Measurements from ENCODE around the gene CLCN2.

CLCN2 gene

DNA sequence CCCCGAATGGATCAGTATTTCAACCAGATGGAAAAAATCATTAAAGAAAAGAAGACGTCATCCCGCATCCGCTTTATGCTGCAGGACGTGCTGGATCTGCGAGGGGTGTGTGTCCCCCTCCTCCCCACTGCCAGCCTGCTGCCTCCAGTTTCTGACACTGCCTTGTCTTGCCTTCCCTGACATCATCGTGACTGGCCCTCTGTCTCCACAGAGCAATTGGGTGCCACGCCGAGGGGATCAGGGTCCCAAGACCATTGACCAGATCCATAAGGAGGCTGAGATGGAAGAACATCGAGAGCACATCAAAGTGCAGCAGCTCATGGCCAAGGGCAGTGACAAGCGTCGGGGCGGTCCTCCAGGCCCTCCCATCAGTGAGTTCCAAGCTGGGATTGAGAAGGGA lies 36.1 kb downstream of the CLCN2 start:
- no CpG with 5 or more reads among the region's 13 CpGs for WGBS (ENCODE audit: extremely low coverage, insufficient coverage, low lambda C conversion rate)
- no peak overlapping the region for H3K4me2 ChIP-seq (ENCODE audit: low read length)
- H3K56ac ChIP-seq (ENCODE audit: low read length): no peak overlapping the region
- no peak for DNase-seq
- no peak overlapping the region for H2AK5ac ChIP-seq (ENCODE audit: low read length)
- H4K5ac ChIP-seq (ENCODE audit: low read length): no peak overlapping the region
- H3K27me3 ChIP-seq (ENCODE audit: insufficient read depth, low read length, poor library complexity): no peaks in the 10 kb centered on the region
- H4K8ac ChIP-seq (ENCODE audit: low read depth, low read length): no peak overlapping the region
- peaks cover 54% of the 10 kb centered on the region for H3K36me3 ChIP-seq (ENCODE audit: control insufficient read depth, insufficient read depth, low read length)
- H2BK15ac ChIP-seq (replicated peaks; ENCODE audit: low read depth): no peak overlapping the region
- H3K27ac ChIP-seq (ENCODE audit: low read depth, low read length): no peak overlapping the region
- H2BK5ac ChIP-seq (ENCODE audit: low read length): no peak overlapping the region
- H2BK120ac ChIP-seq (ENCODE audit: low read depth, low read length): no peak overlapping the region
- H3K9ac ChIP-seq (ENCODE audit: low read length): no peak overlapping the region
- peaks cover 21% of the 10 kb centered on the region for H3K79me1 ChIP-seq (ENCODE audit: low read length)
- peaks cover 15% of the 10 kb centered on the region for H3K79me2 ChIP-seq (ENCODE audit: control insufficient read depth, insufficient read depth, low read length)
- H3K23ac ChIP-seq (ENCODE audit: low read length): no peak overlapping the region
- no peaks in the 10 kb centered on the region for H3K4me1 ChIP-seq (ENCODE audit: control insufficient read depth, low read depth, low read length)
- no peak overlapping the region for H3K4me3 ChIP-seq (ENCODE audit: low read length)
- H3K4ac ChIP-seq (ENCODE audit: low read depth, low read length): no peak overlapping the region
- H3K18ac ChIP-seq (ENCODE audit: low read length): no peak overlapping the region

DNA sequence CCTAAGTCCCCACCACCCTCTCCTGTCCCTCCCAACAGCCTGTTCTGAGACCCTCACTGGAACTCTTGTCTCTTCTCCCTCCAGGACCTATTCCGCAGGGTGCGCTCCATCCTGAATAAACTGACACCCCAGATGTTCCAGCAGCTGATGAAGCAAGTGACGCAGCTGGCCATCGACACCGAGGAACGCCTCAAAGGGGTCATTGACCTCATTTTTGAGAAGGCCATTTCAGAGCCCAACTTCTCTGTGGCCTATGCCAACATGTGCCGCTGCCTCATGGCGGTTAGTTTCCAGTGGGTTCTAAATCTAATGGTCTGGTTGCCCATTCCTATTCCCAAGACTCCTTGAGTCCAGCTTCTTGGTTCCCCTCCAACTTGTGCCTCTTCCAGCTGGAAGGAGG lies 37.7 kb downstream of the CLCN2 start:
- peaks cover 52% of the 10 kb centered on the region for H3K36me3 ChIP-seq (ENCODE audit: control insufficient read depth, insufficient read depth, low read length)
- WGBS (ENCODE audit: extremely low coverage, insufficient coverage, low lambda C conversion rate): no CpG with 5 or more reads among the region's 8 CpGs
- DNase-seq: no peak

DNA sequence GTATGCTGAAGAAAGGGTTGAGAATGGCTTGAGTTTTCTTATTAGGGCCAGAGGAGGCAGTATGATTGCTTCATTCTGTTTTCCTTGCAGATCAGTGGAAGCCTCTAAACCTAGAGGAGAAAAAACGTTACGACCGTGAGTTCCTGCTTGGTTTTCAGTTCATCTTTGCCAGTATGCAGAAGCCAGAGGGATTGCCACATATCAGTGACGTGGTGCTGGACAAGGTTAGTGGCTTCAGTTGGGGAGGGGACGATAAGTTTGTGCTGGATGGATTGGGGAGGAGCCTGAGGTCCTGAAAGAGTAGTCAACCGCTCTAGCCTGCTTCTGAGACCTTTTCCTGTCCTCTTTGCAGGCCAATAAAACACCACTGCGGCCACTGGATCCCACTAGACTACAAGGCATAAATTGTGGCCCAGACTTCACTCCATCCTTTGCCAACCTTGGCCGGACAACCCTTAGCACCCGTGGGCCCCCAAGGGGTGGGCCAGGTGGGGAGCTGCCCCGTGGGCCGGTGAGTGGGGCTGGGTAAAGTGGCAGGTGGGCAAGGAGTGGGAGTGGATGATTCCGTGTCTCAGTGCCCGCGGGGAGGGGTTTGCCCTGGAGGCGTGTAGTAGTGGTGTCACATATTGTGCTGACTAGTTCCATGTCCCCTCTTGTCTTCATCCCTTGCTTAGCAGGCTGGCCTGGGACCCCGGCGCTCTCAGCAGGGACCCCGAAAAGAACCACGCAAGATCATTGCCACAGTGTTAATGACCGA lies 38.5 kb downstream of the CLCN2 start:
- Histone ChIP-seq H3K4me3 (ENCODE audit: low read length) (no peak overlapping the region), H3K4me1 (ENCODE audit: control insufficient read depth, low read depth, low read length) (no peaks in the 10 kb centered on the region)
- WGBS (ENCODE audit: extremely low coverage, insufficient coverage, low lambda C conversion rate): no CpG with 5 or more reads among the region's 20 CpGs

More for the DNA sequence above, 37.7 kb downstream of the CLCN2 start:
- Histone ChIP-seq H3K4me1 (ENCODE audit: control insufficient read depth, low read depth, low read length) (no peaks in the 10 kb centered on the region), H3K56ac (ENCODE audit: low read length) (no peak overlapping the region), H3K4me3 (ENCODE audit: low read length) (no peak overlapping the region), H3K27ac (ENCODE audit: low read depth, low read length) (no peak overlapping the region), H3K27me3 (ENCODE audit: insufficient read depth, low read length, poor library complexity) (no peaks in the 10 kb centered on the region), H3K23ac (ENCODE audit: low read length) (no peak overlapping the region), H2BK15ac (replicated peaks; ENCODE audit: low read depth) (no peak overlapping the region), H3K4me2 (ENCODE audit: low read length) (no peak overlapping the region), H4K8ac (ENCODE audit: low read depth, low read length) (no peak overlapping the region), H3K18ac (ENCODE audit: low read length) (no peak overlapping the region), H2BK5ac (ENCODE audit: low read length) (no peak overlapping the region), H3K79me1 (ENCODE audit: low read length) (peaks cover 27% of the 10 kb centered on the region), H2AK5ac (ENCODE audit: low read length) (no peak overlapping the region), H3K4ac (ENCODE audit: low read depth, low read length) (no peak overlapping the region), H4K5ac (ENCODE audit: low read length) (no peak overlapping the region), H2BK120ac (ENCODE audit: low read depth, low read length) (no peak overlapping the region), H3K79me2 (ENCODE audit: control insufficient read depth, insufficient read depth, low read length) (peaks cover 28% of the 10 kb centered on the region), H3K9ac (ENCODE audit: low read length) (no peak overlapping the region)

DNA sequence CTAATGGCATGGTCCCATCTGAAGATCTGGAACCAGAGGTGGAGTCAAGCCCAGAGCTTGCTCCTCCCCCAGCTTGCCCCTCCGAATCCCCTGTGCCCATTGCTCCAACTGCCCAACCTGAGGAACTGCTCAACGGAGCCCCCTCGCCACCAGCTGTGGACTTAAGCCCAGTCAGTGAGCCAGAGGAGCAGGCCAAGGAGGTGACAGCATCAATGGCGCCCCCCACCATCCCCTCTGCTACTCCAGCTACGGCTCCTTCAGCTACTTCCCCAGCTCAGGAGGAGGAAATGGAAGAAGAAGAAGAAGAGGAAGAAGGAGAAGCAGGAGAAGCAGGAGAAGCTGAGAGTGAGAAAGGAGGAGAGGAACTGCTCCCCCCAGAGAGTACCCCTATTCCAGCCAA lies 39.7 kb downstream of the CLCN2 start:
- Histone ChIP-seq H2BK120ac (ENCODE audit: low read depth, low read length) (no peak overlapping the region), H3K79me2 (ENCODE audit: control insufficient read depth, insufficient read depth, low read length) (peaks cover 48% of the 10 kb centered on the region), H3K4ac (ENCODE audit: low read depth, low read length) (no peak overlapping the region), H3K56ac (ENCODE audit: low read length) (no peak overlapping the region), H3K4me1 (ENCODE audit: control insufficient read depth, low read depth, low read length) (peaks cover 2% of the 10 kb centered on the region), H3K9ac (ENCODE audit: low read length) (no peak overlapping the region), H3K23ac (ENCODE audit: low read length) (no peak overlapping the region), H2AK5ac (ENCODE audit: low read length) (no peak overlapping the region), H2BK5ac (ENCODE audit: low read length) (no peak overlapping the region), H3K27me3 (ENCODE audit: insufficient read depth, low read length, poor library complexity) (no peaks in the 10 kb centered on the region), H4K5ac (ENCODE audit: low read length) (no peak overlapping the region), H3K36me3 (ENCODE audit: control insufficient read depth, insufficient read depth, low read length) (peaks cover 42% of the 10 kb centered on the region), H3K4me3 (ENCODE audit: low read length) (no peak overlapping the region), H3K18ac (ENCODE audit: low read length) (no peak overlapping the region), H4K8ac (ENCODE audit: low read depth, low read length) (no peak overlapping the region), H3K4me2 (ENCODE audit: low read length) (no peak overlapping the region), H3K27ac (ENCODE audit: low read depth, low read length) (no peak overlapping the region), H3K79me1 (ENCODE audit: low read length) (peaks cover 24% of the 10 kb centered on the region), H2BK15ac (replicated peaks; ENCODE audit: low read depth) (no peak overlapping the region)
- DNase-seq: no peak
- WGBS (ENCODE audit: extremely low coverage, insufficient coverage, low lambda C conversion rate): no CpG with 5 or more reads among the region's 5 CpGs

More for the DNA sequence above, 38.5 kb downstream of the CLCN2 start:
- H3K36me3 ChIP-seq (ENCODE audit: control insufficient read depth, insufficient read depth, low read length): peaks cover 48% of the 10 kb centered on the region
- H4K8ac ChIP-seq (ENCODE audit: low read depth, low read length): no peak overlapping the region
- no peak overlapping the region for H3K18ac ChIP-seq (ENCODE audit: low read length)
- no peak overlapping the region for H2BK15ac ChIP-seq (replicated peaks; ENCODE audit: low read depth)
- H2BK120ac ChIP-seq (ENCODE audit: low read depth, low read length): no peak overlapping the region
- H4K5ac ChIP-seq (ENCODE audit: low read length): no peak overlapping the region
- no peak overlapping the region for H2AK5ac ChIP-seq (ENCODE audit: low read length)
- H3K9ac ChIP-seq (ENCODE audit: low read length): no peak overlapping the region
- H3K79me1 ChIP-seq (ENCODE audit: low read length): peaks cover 24% of the 10 kb centered on the region
- H2BK5ac ChIP-seq (ENCODE audit: low read length): no peak overlapping the region
- no peak for DNase-seq
- H3K27me3 ChIP-seq (ENCODE audit: insufficient read depth, low read length, poor library complexity): no peaks in the 10 kb centered on the region
- no peak overlapping the region for H3K4me2 ChIP-seq (ENCODE audit: low read length)
- peaks cover 35% of the 10 kb centered on the region for H3K79me2 ChIP-seq (ENCODE audit: control insufficient read depth, insufficient read depth, low read length)
- H3K56ac ChIP-seq (ENCODE audit: low read length): no peak overlapping the region
- no peak overlapping the region for H3K4ac ChIP-seq (ENCODE audit: low read depth, low read length)
- no peak overlapping the region for H3K27ac ChIP-seq (ENCODE audit: low read depth, low read length)
- no peak overlapping the region for H3K23ac ChIP-seq (ENCODE audit: low read length)

DNA sequence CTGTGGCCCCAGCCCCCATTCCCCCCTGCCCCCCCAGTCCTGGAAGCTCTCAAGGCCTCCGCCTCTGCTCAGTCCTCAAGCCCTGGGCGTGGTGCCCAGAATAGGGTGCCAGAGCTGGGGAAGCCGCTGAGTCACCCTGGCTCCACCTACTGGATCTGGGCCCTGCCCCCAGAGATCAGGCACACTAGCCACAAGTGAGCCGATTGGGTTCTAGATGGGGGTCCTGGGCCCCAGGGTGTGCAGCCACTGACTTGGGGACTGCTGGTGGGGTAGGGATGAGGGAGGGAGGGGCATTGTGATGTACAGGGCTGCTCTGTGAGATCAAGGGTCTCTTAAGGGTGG lies 41.3 kb downstream of the CLCN2 start:
- Histone ChIP-seq H3K9ac (ENCODE audit: low read length) (no peak overlapping the region), H3K23ac (ENCODE audit: low read length) (no peak overlapping the region), H3K79me1 (ENCODE audit: low read length) (peaks cover 17% of the 10 kb centered on the region), H2BK5ac (ENCODE audit: low read length) (no peak overlapping the region), H3K18ac (ENCODE audit: low read length) (no peak overlapping the region), H2BK15ac (replicated peaks; ENCODE audit: low read depth) (no peak overlapping the region), H3K4me2 (ENCODE audit: low read length) (no peak overlapping the region), H4K5ac (ENCODE audit: low read length) (no peak overlapping the region), H3K79me2 (ENCODE audit: control insufficient read depth, insufficient read depth, low read length) (peaks cover 64% of the 10 kb centered on the region), H3K4me1 (ENCODE audit: control insufficient read depth, low read depth, low read length) (peaks cover 4% of the 10 kb centered on the region), H3K27ac (ENCODE audit: low read depth, low read length) (no peak overlapping the region), H3K4ac (ENCODE audit: low read depth, low read length) (no peak overlapping the region), H2AK5ac (ENCODE audit: low read length) (no peak overlapping the region), H4K8ac (ENCODE audit: low read depth, low read length) (no peak overlapping the region), H3K4me3 (ENCODE audit: low read length) (no peak overlapping the region), H3K27me3 (ENCODE audit: insufficient read depth, low read length, poor library complexity) (no peaks in the 10 kb centered on the region), H3K56ac (ENCODE audit: low read length) (no peak overlapping the region), H3K36me3 (ENCODE audit: control insufficient read depth, insufficient read depth, low read length) (peaks cover 36% of the 10 kb centered on the region), H2BK120ac (ENCODE audit: low read depth, low read length) (no peak overlapping the region)
- no CpG with 5 or more reads among the region's 4 CpGs for WGBS (ENCODE audit: extremely low coverage, insufficient coverage, low lambda C conversion rate)
- no peak for DNase-seq

DNA sequence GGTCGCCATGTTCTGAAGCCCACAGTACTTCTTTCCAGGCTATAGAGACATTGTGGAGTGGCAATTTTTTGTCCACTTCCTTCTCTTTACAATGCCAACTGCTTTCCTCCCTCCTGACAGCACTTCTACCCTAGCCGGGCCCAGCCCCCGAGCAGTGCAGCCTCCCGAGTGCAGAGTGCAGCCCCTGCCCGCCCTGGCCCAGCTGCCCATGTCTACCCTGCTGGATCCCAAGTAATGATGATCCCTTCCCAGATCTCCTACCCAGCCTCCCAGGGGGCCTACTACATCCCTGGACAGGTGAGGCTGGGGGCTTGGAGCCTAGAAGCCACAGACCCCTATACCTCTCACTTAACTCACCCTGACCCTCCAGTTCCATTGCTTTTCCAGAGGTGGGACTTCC lies 44.2 kb downstream of the CLCN2 start:
- H3K23ac ChIP-seq (ENCODE audit: low read length): no peak overlapping the region
- peaks cover 4% of the 10 kb centered on the region for H3K4me1 ChIP-seq (ENCODE audit: control insufficient read depth, low read depth, low read length)
- H3K4me3 ChIP-seq (ENCODE audit: low read length): no peak overlapping the region
- no peak overlapping the region for H3K4ac ChIP-seq (ENCODE audit: low read depth, low read length)
- peak overlapping the region; percentile 8 for H3K4me2 ChIP-seq (ENCODE audit: low read length)
- no peak overlapping the region for H2BK120ac ChIP-seq (ENCODE audit: low read depth, low read length)
- H2BK5ac ChIP-seq (ENCODE audit: low read length): no peak overlapping the region
- WGBS (ENCODE audit: extremely low coverage, insufficient coverage, low lambda C conversion rate): no CpG with 5 or more reads among the region's 5 CpGs
- no peak overlapping the region for H3K18ac ChIP-seq (ENCODE audit: low read length)
- H4K5ac ChIP-seq (ENCODE audit: low read length): no peak overlapping the region
- DNase-seq: no peak
- H3K9ac ChIP-seq (ENCODE audit: low read length): no peak overlapping the region
- no peak overlapping the region for H3K56ac ChIP-seq (ENCODE audit: low read length)
- H3K27ac ChIP-seq (ENCODE audit: low read depth, low read length): no peak overlapping the region
- H3K79me2 ChIP-seq (ENCODE audit: control insufficient read depth, insufficient read depth, low read length): peaks cover 65% of the 10 kb centered on the region
- no peaks in the 10 kb centered on the region for H3K27me3 ChIP-seq (ENCODE audit: insufficient read depth, low read length, poor library complexity)
- H3K79me1 ChIP-seq (ENCODE audit: low read length): peaks cover 16% of the 10 kb centered on the region
- H2BK15ac ChIP-seq (replicated peaks; ENCODE audit: low read depth): no peak overlapping the region
- H3K36me3 ChIP-seq (ENCODE audit: control insufficient read depth, insufficient read depth, low read length): peaks cover 11% of the 10 kb centered on the region
- no peak overlapping the region for H4K8ac ChIP-seq (ENCODE audit: low read depth, low read length)
- H2AK5ac ChIP-seq (ENCODE audit: low read length): no peak overlapping the region

Measured in mesendoderm (in vitro differentiated cells).